ENCODE results near the gene PPFIA3. TPM values are rescaled to one million over a fixed set of nuclear protein-coding genes. Genes with fewer than 3 reads are reported as not detected.

The PPFIA3 gene
- 10 to 100 TPM in 1 of 12 donors, 1 to 10 TPM in 10, not detected in 1; 4.0 to 38.2 (median 5.9) TPM for polyA plus RNA-seq (ENCODE audit: insufficient read length in 12 of 12)
- long read RNA-seq, donor 1: 0 reads
- long read RNA-seq, donor 2, partial matches to known transcripts: 0 of 3 reads
- long read RNA-seq, donor 2, other reads (novel, unspliced or antisense): 0 of 3 reads
- long read RNA-seq, donor 3: 0 reads
- long read RNA-seq, donor 4, partial matches to known transcripts: 0 of 1 reads
- long read RNA-seq, donor 4, other reads (novel, unspliced or antisense): 0 of 1 reads
- long read RNA-seq, donor 5: 0 reads
- long read RNA-seq, donor 6, partial matches to known transcripts: 0 of 4 reads
- long read RNA-seq, donor 6, other reads (novel, unspliced or antisense): 0 of 4 reads
- long read RNA-seq, donor 7, partial matches to known transcripts: 0 of 2 reads
- long read RNA-seq, donor 7, other reads (novel, unspliced or antisense): 0 of 2 reads
- long read RNA-seq, donor 8, partial matches to known transcripts: 7 of 11 reads
- long read RNA-seq, donor 8, other reads (novel, unspliced or antisense): 0 of 11 reads
- long read RNA-seq, donor 9, partial matches to known transcripts: 0 of 1 reads
- long read RNA-seq, donor 9, other reads (novel, unspliced or antisense): 0 of 1 reads
- long read RNA-seq, donor 10, partial matches to known transcripts: 43 of 144 reads
- long read RNA-seq, donor 10, other reads (novel, unspliced or antisense): 100 of 144 reads
- long read RNA-seq, donor 11, transcript PPFIA3-209 (2 exons, 980 nt): major isoform, 6 of 6 reads
- long read RNA-seq, donor 11, partial matches to known transcripts: 0 of 6 reads
- long read RNA-seq, donor 11, other reads (novel, unspliced or antisense): 0 of 6 reads

DNA sequence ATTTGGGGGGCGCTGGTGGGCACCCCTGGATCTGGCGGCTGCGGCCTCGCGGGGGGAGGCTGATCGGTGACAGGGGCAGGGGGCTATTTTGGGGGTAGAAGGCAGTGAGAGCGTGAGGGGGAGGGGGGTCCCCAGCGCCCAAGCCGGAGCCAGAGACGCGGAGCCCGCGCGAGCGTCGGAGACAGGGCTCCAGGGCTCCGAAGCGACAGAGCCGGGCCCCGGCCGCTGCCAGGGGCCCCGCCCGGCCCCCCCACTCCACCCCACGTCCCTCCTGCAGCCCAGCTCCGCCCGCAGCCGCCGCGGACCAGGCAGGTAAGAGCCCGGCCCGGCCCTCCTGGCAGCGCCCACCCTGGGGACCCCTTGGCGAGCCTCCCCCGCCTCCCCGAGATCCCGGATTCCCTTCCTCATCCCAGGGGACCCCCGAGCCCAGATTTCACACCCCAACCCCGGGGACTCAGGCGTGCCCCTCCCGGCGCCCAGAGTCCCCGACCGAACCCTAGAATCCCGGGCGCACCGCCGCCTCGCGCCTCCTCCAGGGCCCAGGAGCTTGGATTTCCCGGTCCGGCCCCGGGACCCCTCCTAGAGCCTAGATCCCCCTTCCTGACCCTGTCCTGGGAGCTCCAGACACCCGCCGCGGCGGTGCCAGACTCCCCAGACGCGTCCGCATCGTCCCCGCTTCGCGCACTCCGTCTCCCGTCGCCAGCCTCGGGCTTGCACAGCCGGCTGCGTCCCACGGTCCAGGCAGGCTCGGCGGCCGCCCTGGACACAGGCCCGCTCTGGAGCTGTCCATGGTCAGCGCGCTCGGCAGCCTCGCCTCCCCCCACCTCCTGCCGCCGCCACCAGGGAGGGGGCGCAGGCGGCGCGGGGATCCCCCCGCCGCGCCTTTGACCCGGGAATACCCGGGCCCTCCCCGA is at the start of gene PPFIA3:
Gene PPFIA3 (plus strand): TSS at position 134 of the 914 bp plus-strand sequence. CDS start 8,330 bp downstream, outside the sequence.
- peak; percentile 72 for DNase-seq

DNA sequence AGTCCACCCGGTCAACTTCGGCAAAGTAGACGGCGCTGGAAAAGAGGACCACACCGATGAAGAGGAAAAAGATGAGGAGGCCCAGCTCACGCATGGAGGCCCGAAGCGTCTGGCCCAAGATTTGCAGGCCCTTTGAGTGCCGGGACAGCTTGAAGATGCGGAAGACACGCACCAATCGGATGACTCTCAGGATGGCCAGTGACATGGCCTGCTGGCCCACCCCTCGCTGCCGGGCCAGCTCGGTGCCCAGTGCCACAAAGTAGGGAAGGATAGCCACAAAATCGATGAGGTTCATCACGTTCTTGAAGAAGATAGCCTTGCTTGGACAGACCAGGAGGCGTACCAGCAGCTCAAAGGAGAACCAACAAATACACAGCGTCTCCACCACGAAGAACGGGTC is 48.9 kb upstream of the PPFIA3 start:
- DNase-seq: no peak

DNA sequence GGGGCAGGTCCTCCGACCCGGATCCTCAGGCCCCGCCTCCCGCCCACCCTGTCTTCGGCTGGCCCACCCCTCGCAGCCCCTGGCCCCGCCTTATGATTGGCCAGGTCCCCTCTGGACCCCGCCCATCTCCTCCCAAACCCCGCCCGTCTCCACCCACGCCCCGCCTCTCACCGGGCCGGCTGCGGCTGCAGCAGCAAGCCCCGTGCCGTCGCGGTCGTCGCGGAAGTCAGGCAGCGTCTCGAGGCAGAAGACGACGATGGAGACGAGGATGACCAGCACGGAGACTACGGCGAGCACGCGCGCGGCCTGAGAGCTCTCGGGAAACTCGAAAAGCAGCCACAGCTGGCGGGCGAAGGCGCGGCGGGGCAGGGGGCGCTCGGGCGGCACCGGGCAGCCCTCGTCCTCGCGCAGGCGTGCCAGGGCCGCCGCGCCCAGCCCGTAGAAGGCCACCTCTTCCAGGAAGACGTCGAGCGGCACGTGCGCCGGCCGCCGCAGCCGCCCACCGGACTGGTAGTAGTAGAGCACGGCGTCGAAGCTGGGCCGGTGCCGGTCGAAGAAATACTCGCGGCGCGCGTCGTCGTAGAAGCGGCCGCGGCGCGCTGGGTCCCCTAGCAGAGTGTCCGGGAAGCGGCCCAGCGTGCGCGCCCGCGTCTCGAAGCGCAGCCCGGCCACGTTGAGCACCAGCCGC is 47.3 kb upstream of the PPFIA3 start:
- DNase-seq: no peak

DNA sequence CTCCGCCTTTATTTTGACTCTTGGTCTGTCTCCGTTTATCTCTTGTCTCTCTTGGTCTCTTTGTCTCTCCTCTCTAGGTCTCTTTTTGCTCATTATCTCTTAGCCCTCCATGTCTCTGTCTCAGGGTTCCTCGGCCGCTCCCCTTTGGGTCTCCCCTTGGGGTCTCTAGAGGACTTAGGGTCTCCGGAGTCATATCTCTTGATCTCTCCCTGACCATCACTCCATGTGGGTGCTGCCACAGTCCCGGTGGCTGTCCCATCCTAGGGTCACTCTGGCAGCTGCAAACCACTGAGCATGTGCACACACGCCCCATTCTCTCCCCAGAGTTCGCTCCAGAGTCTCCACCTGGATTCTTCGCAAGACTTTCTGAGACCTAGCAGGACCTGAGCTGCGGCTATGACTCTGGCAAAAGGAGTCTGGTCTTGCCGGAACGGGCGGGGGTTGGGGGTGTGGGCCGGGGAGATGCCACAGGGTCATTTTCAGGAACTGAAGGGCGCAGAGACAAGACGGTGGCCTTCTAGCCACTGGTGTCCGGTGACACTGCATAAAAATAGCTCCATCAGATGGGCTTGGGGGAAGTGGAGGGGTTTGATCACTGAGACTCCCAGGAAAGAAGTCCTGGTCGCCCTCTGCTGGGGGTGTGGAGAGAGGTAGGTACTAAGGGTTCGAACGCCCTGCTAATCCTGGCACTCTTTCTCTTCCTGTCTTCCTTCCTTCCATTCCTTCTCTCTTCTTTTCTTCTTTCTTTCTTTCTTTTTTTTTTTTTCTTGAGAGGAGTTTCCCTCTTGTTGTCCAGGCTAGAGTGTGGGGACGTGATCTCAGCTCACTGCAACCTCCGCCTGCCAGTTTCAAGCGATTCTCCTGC is 45.6 kb upstream of the PPFIA3 start:
- no peak for DNase-seq

DNA sequence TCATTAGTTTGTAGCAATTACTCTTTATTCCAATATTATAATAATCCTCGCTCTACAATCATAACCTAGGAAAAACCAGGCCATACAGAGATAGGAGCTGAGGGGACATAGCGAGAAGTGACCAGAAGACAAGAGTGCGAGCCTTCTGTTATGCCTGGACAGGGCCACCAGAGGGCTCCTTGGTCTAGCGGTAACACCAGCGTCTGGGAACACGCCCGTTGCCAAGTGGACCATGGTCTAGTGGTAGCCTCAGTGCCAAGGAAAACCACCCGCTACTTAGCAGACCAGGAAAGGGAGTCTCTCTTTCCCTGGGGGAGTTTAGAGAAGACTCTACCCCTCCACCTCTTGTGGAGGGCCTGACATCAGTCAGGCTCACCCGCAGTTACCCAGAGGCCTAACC is 44.5 kb upstream of the PPFIA3 start:
- DNase-seq: peak; percentile 35

DNA sequence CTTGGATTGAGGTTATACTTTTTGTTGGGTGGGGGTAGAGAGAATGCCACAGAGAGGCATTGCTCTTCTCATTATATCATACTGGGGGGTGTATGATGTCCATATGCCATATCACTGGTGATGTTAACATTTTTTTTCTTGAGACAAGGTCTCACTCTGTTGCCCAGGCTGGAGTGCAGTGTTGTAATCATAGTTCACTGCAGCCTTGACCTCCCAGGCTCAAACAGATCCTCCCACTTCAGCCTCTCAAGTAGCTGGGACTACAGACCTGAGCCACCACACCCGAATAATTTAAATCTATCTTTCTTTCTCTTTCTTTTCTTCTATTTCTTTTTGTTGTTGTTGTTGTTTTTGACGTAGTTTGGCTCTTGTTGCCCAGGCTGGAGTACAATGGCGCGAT is 39.0 kb upstream of the PPFIA3 start:
- DNase-seq: no peak

DNA sequence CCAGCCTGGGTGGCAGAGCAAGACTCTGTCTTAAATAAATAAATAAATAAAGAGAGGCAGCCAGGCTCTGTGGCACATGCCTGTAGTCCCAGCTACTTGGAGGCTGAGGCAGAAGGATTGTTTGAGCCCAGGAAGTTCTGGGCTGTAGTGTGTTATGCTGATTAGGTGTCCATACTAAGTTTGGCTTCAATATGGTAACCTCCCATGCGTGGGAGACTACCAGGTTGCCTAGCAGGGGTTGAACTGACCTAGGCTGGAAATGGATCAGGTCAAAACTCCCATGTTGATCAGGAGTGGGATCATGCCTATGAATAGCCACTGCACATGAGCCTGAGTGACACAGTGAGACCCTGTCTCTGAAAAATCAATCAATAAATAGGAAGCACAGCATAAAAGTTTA is 38.1 kb upstream of the PPFIA3 start:
- no peak for DNase-seq

DNA sequence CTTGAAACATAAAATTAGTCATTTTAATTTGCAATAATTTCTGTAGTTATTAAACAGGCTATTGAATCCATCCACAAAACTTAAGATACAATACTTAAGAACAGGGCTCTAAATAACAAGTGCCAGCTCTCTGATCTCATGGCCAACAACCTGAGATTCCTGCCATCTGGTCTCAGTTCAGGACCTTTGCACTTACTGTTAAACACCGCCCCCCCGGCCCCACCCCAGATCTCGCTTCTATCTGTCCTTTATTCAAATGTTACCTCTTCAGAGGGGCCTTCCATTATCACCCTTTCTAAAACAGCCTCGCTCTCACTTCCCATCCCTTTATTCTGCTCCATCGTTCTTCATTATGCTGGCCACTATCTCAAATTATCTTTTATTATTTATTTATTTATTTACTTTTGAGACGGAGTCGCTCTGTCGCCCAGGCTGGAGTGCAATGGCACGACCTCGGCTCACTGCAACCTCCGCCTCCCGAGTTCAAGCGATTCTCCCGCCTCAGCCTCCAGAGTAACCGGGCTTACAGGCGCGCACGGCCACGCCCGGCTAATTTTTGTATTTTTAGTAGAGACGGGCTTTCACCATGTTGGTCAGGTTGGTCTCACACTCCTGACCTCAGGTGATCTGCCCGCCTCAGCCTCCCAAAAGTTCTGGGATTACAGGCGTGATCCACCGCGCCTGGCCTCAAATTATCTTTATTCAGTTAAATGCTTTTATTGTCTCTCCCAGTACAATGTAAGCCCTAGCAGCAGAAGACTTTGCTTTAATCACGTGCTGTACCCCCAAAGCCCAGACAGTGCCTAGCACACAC is 34.9 kb upstream of the PPFIA3 start:
- no peak for DNase-seq

DNA sequence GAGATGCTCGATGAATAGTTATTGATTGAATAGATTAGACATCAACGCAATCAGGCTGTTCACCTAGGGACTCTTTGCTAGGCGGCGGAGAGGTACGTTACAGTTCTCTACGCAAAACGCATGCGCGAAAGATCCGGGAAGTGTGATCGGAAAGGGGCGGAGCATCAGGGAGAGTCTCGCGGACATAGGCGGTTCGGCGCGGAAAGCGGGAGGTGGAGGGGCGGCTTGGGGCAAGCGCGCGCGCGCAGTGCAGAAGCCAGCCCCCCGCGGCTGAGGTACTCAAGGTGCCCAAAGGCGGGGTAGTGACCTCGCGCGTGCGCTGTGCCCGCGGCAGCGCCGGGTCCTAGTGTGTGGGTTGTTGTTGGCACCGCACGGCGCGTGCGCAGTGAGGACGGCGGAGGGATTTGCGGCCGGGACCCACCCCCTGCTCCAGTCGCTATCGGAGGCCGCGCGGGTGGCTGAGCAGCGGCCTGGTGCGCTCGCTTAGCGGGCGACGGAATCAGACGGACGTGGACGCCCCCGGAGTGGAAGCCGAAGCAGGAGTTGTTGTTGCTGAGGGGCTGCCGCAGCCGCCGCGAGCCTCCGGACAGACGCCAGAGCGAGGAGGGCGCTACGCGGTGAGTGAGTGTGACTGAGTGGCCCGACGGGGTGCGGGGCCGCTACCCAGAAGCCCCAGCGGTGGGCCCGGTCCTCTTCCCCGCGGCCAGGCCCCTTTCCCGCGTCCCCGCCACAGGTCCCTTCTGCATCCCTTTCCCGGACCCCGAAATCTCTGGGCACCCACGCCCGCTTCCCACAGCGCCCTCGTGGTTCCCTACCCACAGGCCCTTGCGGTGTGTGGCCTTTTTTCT is 34.1 kb upstream of the PPFIA3 start, which contains the start of gene SNRNP70:
Gene SNRNP70 (plus strand): TSS at position 432 of the 848 bp plus-strand sequence. CDS start 964 bp downstream, outside the sequence.
- DNase-seq: peak; percentile 100

DNA sequence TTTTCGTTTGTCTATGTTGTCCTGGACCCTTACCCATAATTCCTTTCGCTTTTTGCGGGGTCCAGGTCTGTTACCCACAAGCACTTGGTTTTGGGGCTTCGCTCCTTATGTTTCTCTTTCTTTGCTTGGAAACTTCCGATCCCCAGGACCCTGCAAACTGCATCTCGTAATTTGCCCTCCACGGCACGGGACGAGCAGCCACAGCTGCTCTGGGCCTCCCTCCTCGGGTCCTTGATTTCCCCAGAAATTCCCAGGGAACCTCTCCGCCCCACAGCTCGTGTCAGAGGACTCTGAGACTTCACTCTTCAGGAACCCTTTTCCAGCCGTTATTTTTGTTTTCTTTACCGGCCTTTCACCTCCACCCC is 33.5 kb upstream of the PPFIA3 start:
- no peak for DNase-seq

DNA sequence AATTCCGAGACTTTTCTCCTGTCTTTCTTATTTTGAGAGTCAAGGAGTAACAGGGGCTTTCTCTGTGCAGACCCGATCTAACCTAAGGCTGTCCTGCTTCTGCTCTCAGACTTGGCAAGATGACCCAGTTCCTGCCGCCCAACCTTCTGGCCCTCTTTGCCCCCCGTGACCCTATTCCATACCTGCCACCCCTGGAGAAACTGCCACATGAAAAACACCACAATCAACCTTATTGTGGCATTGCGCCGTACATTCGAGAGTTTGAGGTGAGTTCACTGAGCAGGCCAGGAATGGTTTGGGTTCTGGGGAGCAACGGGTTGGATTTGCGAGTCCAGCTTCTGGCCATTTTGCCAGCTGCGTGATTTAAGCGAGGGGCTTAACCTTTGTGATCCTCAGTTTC is 33.0 kb upstream of the PPFIA3 start:
- DNase-seq: no peak

DNA sequence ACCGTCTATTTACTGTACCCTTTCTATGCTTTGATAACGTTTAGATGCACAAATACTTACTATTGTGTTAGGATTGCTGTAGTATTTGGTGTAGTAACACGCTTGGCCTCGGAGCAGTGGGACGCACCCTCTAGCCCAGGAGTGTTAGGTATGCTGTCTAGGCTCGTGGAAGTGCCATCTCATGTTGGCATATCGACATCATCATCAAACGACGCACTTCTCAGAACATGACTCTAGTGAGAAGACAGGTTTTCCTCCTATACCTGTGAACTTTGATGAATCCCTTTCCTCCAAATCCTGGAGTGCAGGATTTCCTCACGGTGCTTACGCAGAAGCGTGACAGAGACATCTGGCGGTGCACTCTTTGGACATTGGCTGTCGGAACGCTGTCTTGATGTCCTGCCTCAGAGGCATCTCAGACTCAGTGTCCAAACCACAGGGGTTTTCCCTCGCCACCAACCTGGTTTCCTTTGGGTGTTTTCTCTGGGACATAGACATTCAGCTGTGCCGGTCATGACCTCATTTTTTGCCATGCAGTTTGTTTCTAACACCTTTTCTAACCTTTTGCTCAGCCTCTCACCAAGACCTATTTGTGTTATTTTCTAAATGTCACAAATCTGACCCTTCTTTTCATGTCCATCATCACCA is 27.8 kb upstream of the PPFIA3 start:
- DNase-seq: no peak

DNA sequence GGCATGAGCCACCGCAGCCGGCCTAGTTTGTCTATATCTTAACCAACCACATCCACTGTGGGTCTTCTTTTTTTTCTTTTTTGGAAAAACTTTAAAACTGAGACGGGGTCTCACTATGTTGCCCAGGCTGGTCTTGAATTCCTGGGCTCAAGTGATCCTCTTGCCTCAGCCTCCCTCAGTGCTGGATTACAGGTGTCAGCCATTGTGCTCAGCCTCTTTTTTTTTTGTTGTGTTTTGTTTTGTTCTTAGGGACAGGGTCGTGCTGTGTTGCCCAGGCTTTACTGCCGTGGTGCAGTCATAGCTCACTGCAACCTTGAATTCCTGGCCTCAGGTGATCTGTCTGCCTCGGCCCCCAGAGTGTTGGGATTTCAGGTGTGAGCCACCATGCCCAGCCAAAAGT is 26.7 kb upstream of the PPFIA3 start:
- no peak for DNase-seq

DNA sequence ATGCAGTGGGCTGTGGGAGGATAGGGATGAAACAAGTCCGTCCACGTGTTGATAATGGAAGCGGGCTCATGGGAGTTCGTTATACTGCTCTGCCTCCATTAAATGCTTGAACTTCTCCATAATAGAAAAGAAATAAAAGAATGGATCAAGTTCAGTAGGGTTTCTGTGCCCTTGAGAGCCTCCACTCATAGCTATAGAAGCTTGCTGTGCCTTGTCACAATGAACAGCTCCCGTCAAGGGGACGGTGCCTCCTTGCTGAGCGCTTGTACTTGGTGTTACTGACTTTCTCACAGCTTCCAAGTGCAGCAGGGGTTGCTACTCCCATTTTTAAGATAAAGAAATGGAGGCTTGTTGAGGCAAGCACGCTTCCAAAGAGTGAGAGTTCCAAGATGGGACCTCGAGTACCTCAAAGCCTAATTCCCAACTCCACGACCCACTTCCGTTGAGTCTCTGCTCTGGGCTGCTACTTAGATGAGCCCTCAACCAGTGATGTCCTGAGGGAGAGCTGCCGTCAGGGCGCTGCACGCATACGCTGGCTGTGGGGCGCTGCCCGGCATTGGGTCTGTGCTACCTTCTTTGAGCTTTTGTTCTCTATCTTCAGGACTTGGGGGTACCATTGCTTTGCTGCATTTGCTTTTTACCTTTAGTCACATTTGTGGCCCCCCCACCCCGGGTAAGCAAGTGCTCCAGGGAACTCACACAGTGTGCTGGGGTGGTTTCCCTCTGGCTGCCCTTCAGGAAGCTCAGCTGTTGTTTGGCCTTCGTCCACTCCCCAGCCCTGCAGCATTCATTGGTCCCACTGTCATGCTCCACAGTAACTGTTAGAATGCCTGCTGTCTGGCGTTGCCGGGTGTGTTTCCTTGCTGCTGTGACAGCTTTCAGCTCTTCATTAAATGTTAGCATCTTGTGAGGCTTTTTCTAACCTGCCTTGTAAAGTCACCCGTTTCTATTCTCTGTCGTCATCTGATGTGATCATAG is 24.6 kb upstream of the PPFIA3 start:
- DNase-seq: no peak

DNA sequence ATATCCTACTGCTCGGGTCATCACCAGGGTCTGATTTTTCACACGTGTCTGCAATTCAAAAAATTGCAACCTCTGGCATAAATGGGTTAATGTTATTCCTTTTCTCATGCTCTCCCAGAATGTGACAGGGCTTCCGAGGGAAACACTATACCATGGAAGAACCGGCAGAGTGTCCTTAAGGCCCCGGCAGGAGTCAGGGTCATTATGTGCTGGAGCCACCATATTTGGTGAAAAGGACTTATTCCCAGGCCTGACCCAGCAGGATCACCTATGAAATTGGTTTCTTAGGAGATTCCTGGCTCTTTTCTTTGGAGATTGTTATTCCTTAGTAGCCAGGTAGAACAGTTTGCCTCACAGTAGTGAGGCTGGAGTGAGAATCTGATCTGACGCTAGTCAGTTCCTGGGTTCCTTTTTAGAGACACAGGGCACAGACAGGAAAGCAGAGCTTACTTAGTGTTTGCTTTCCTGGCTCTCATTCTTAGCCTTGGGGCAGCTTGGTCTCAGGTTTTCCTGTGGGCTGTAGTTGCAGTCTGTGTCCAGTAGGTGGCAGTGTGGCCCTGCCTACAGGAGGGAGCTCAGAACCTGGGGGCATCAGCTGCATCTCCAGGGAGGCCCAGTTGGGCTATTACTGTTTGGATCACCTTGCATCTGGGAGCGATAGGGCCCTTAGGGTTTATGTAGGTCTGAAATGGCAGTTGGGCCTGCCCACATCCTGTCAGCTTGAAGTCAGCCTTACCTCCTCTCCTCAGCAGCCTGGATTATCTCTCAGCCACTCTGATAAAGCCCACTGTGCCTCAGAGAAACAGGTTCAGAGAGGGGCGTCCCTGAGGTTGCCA is 21.7 kb upstream of the PPFIA3 start:
- peak; percentile 74 for DNase-seq

Data from muscle of arm (tissue), 14 donors.